WI38 (cell line): Measurements from ENCODE around the gene UVSSA.

Source experiments
- H3K4me3 ChIP-seq: 2 replicates; pipeline ENCODE4 v1.5.1; 2011; ENCODE audit warnings: low read depth, mild to moderate bottlenecking, control low read depth, low read length
- TF ChIP-seq, protein P1 (sequence below): IDR thresholded peaks from 2 replicates; pipeline ENCODE4 v1.5.1; 2012; ENCODE audit warnings: low read depth, mild to moderate bottlenecking, control low read depth, low read length

Gene UVSSA

GRCh38 chr4:1356181-1356998 lies 9.4 kb downstream of the UVSSA start:
- TF ChIP-seq, protein P1, sequence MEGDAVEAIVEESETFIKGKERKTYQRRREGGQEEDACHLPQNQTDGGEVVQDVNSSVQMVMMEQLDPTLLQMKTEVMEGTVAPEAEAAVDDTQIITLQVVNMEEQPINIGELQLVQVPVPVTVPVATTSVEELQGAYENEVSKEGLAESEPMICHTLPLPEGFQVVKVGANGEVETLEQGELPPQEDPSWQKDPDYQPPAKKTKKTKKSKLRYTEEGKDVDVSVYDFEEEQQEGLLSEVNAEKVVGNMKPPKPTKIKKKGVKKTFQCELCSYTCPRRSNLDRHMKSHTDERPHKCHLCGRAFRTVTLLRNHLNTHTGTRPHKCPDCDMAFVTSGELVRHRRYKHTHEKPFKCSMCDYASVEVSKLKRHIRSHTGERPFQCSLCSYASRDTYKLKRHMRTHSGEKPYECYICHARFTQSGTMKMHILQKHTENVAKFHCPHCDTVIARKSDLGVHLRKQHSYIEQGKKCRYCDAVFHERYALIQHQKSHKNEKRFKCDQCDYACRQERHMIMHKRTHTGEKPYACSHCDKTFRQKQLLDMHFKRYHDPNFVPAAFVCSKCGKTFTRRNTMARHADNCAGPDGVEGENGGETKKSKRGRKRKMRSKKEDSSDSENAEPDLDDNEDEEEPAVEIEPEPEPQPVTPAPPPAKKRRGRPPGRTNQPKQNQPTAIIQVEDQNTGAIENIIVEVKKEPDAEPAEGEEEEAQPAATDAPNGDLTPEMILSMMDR, result peak; percentile 85
- H3K4me3 ChIP-seq, result no peak overlapping the region

DNA sequence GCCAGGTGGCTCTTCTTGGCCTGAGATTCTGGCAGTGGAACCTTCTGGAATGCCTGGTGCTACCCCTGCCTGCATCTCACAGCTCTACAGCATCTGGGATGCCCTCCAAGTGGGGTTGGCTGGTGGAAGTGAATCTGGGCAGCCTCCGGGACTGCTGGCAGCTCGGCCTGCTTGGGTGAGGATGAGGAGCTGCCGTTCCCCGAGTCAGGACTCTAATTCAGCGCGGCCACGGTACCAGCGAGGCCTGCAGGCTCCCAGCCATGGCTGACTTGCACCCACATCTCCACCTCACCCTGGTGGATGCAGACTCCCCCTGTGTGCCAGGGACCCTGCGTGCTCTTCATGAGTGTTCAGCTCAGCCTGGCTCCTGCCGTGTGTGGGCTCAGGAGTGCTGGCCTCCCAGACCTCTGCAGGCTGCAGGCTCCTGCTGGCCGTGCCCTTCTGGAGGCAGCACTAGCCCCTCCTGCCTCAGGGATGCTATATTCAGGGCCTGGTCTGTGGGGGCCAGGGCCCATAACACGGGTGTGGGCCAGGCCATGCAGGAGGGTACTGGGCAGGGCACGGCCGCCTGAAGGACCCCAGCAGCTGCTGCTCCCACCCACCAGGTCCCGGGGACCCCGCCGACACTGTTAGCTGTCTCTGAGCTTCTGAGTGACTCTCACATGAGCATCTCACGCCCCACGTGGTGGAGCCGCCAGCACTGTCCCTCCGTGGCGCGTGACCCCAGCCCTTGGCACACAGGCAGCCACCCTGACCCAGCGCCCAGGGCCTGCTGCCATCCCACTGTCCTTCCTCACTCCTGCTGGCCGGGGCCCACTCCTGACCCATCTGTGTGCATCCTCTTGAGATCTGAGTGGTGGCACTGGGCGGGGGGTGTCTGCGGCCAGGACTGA lies 10.6 kb downstream of the UVSSA start:
- TF ChIP-seq, protein P1, result no peak
- no peak overlapping the region for H3K4me3 ChIP-seq

DNA sequence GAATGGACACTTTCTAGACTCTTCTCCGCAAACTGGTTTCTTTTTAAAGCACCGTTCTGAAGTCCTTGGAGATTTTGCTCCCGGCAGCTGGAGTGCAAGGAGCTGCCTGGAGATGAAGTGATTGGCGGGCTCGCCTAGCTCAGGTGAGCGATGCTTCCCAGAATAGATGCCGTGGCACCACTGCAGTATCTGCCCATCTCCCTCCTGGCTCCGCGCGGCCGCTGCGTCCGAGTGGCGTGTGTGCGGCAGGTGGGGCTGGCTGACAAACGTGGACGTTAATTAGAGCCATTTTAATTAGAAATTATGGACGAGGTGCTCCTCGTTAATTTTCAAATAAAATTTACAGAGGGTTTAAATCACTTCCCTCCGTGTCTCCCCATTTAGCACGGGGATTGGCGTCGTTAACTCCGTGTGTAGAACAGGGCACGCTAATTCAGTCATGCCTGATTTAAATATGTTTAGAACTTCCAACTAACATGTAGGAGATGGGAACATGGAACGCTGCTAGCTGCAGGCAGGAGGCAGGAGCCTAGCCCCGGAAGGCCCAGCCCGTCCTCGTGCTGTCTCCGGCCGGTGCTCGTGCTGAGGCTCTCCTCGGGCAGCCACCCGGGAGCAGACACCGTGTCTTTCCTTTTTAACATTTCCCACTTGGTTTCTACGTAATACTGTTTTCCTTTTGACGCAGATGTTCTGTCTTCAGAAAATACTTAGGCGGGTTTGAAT lies 11.6 kb downstream of the UVSSA start:
- H3K4me3 ChIP-seq, result no peak overlapping the region
- TF ChIP-seq, protein P1, result no peak

DNA sequence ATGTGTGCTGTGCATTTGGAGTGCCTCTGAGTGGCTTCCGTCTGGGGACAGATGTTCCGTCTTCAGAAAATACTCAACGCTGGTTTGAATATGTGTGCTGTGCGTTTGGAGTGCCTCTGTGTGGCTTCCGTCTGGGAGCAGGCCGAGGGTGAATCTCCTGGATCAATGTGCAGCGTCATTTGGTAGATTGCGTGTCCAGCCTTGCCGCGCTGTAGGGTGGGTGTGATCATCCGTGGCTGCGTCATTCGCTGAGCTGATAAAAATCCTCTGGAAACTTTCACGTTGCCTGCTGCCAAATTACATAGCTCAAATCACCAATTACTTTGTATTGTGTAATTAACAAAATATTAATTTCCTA lies 12.1 kb downstream of the UVSSA start:
- no peak overlapping the region for H3K4me3 ChIP-seq
- TF ChIP-seq, protein P1, result no peak

DNA sequence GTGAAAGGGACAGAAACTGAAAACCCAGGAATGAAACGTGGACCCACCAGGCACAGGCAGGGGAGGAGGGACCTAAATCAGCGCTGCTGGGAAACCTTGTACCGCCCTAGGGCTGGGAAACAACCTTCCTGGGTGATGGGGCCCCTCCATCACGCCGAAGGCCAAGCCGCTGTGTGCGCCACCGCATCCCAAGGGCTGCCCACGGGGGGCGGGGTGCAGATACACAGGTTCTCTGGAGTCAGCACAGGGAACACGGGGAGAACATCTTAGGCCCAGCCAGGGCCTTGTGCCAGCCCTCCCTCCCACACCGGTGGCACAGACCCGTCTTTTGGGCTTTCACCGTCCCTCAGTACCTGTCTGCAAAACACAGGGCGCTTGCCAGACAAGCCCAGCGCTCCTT lies 13.0 kb downstream of the UVSSA start:
- TF ChIP-seq, protein P1, result no peak

DNA sequence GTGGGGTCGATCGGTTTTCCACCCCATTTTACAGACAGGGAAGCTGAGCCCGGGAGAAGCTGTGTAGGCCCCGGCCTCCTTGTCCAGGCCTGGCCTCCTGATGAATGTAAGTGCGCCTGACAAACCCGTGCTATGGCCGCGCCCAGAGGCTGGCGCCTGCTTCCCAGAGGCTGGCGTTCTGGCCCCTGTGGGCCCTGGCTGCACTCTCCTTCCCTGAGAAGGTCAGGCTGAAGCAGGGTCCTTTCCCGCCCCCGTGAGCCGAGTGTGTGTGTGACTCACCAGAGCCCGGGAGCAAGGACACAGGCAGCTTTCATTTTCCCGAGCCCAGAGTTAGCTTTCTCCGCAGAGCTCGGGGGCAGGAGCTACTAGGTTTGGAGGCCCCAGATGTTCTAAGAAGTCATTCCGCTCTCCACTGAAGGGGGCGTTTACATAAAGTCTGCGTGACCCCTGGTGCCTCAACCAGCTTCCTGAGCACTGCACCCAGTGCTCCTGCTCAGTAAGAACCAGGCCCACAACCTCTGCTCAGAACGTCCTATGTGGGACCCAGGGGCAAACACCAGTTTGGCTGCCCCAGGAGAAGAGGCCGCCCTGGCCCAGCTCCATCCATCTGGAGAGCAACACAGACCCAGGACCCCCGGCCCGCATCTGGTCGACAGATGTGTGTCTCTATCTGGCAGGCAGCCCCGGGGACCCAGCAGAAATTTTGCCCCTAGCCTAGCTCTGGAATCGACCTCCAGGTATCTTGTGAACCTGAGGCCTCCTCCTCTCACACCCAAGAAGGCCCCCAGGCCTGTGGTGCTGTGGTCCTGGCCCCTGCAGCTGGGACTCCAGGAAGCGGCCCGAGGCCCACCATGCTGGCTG lies 13.6 kb downstream of the UVSSA start:
- no peak overlapping the region for H3K4me3 ChIP-seq

More for the DNA sequence above, 13.0 kb downstream of the UVSSA start:
- no peak overlapping the region for H3K4me3 ChIP-seq

More for the DNA sequence above, 13.6 kb downstream of the UVSSA start:
- TF ChIP-seq, protein P1, result no peak
